Choroid plexus epithelial cell (primary cell): ENCODE results near the gene PGM5.

Experiments
- DNase-seq: peaks from one replicate; pipeline ENCODE4 v3.0.0-alpha.2; 2010; ENCODE audit warnings: low read depth
- H3K4me3 ChIP-seq: 2 replicates; pipeline ENCODE4 v1.5.1; 2011; ENCODE audit warnings: low read depth, mild to moderate bottlenecking, control low read depth, low read length, moderate library complexity
- CTCF ChIP-seq: conservative IDR thresholded peaks from 2 replicates; pipeline ENCODE4 v1.5.1; 2011; ENCODE audit warnings: low read depth, mild to moderate bottlenecking, control low read depth, inconsistent platforms, low read length, moderate library complexity

PGM5 gene

GRCh38 chr9:68428481-68428880 lies 72.1 kb downstream of the PGM5 start:
- H3K4me3 ChIP-seq, result no peak overlapping the region
- DNase-seq, result no peak
- no peak for TF ChIP-seq CTCF

- no peak overlapping the region for H3K4me3 ChIP-seq
- no peak for TF ChIP-seq CTCF
- DNase-seq, result no peak
These were observed 73.2 kb downstream of the PGM5 start for GRCh38 chr9:68429631-68430030.

DNA sequence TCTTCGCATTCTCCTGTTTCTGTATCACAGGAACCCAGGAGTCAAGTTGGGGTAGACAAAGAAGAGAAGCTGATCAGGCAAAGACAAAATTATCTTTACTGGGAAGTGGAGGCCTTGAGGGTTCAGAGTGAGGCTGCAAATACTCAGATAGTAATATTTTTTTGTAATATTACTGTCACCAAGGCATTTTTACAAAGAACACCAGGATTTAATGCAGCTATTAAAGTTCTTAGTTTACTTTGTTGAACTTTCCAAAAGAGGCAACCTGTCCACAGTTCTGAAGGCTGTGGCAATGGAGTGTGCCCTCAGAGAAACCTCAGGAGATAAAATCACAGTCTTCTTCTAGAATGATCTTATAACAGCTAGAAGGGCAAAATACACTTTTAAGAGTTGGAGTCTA lies 74.9 kb downstream of the PGM5 start:
- no peak overlapping the region for H3K4me3 ChIP-seq
- no peak for DNase-seq
- no peak for TF ChIP-seq CTCF

DNA sequence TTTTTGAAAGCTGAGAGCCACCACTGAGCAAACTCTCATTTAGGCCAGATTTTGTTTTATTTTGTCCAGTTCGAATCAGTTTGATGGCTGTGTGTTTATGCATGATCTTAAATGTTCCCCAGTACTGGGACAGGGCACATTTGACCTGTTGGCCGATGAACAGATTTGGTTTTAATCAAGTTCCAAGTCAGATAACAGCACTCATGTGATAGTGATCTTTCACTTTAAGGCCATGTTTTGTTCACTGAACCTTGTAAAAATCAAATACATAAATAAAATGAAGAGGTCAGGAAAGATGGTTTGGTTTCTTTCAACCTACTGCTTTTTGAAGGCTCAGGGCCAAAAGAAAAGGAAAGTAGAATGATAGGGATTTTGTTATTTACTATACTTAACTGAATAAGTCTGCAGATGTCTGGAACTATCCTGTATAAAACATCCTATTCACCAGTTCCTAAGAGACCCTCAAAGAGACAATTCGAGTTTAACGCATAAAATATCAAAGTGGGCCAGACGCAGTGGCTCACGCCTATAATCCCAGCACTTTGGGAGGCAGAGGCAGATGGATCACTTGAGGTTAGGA lies 77.2 kb downstream of the PGM5 start:
- DNase-seq, result no peak
- no peak for TF ChIP-seq CTCF
- H3K4me3 ChIP-seq, result no peak overlapping the region

GRCh38 chr9:68437785-68438184 lies 81.4 kb downstream of the PGM5 start:
- no peak for DNase-seq
- no peak overlapping the region for H3K4me3 ChIP-seq
- TF ChIP-seq CTCF, result no peak

- DNase-seq, result no peak
- no peak for TF ChIP-seq CTCF
- no peak overlapping the region for H3K4me3 ChIP-seq
These were observed 87.2 kb downstream of the PGM5 start for GRCh38 chr9:68443624-68444023.

- DNase-seq, result no peak
- no peak for TF ChIP-seq CTCF
- no peak overlapping the region for H3K4me3 ChIP-seq
These were observed 90.4 kb downstream of the PGM5 start for GRCh38 chr9:68446836-68447235.
